ENCODE measurements around the gene SRRM3. TPM values are rescaled to one million over a fixed set of nuclear protein-coding genes. Genes with fewer than 3 reads are reported as not detected.

The SRRM3 gene
- polyA plus RNA-seq, 10 donors = 0.35 to 0.71 (median 0.48) TPM

Other genes starting within 250 kb of the SRRM3 start
- 10 to 100 TPM; 34.2 to 54.9 (median 41.2) TPM for gene TMEM120A, start 207.3 kb upstream of the SRRM3 start, polyA plus RNA-seq (ENCODE audit: insufficient read length in 10 of 10)
- 10 to 100 TPM; 14.5 to 25.9 (median 19.0) TPM for gene STYXL1, start 153.9 kb upstream of the SRRM3 start, polyA plus RNA-seq (ENCODE audit: insufficient read length in 10 of 10)
- gene MDH2, start 153.8 kb upstream of the SRRM3 start, polyA plus RNA-seq (ENCODE audit: insufficient read length in 10 of 10) = 100 to 1,000 TPM; 169 to 224 (median 208) TPM
- gene HSPB1, start 100.8 kb downstream of the SRRM3 start, polyA plus RNA-seq (ENCODE audit: insufficient read length in 10 of 10) = 1,000 to 10,000 TPM in 9 of 10 donors, 100 to 1,000 TPM in 1; 954 to 1,773 (median 1,274) TPM
- 100 to 1,000 TPM; 146 to 214 (median 169) TPM for gene YWHAG, start 157.1 kb downstream of the SRRM3 start, polyA plus RNA-seq (ENCODE audit: insufficient read length in 10 of 10)
- 1 to 10 TPM in 5 of 10 donors, under 1 TPM in 5; 0.43 to 1.9 (median 0.95) TPM for gene SSC4D, start 207.8 kb downstream of the SRRM3 start, polyA plus RNA-seq (ENCODE audit: insufficient read length in 10 of 10)
- gene ZP3, start 223.1 kb downstream of the SRRM3 start, polyA plus RNA-seq (ENCODE audit: insufficient read length in 10 of 10) = 1 to 10 TPM in 8 of 10 donors, under 1 TPM in 2; 0.52 to 8.5 (median 1.6) TPM

All from muscle of back (tissue), 10 donors.